WTC11 (cell line): ENCODE results near the gene CTDSPL.

Source experiments
- HMGXB4 ChIP-seq: sonication (generic); formaldehyde crosslinking; IDR thresholded peaks from 2 replicates; pipeline ENCODE4 v1.8.1; 2023; ENCODE audit warnings: mild to moderate bottlenecking, moderate library complexity, missing genetic modification reagents
- NR2C2 ChIP-seq: sonication (generic); formaldehyde crosslinking; IDR thresholded peaks from 2 replicates; pipeline ENCODE4 v1.8.0; 2022; ENCODE audit warnings: mild to moderate bottlenecking, missing genetic modification reagents
- SMAD4 ChIP-seq: sonication (generic); formaldehyde crosslinking; IDR thresholded peaks from 2 replicates; pipeline ENCODE4 v1.8.0; 2022; ENCODE audit warnings: mild to moderate bottlenecking, missing genetic modification reagents
- ZNF317 ChIP-seq: sonication (generic); formaldehyde crosslinking; IDR thresholded peaks from 2 replicates; pipeline ENCODE4 v1.8.1; 2023; ENCODE audit warnings: low read depth, mild to moderate bottlenecking, moderate library complexity, missing genetic modification reagents, borderline replicate concordance
- TF ChIP-seq, protein P1 (sequence below): fragments of 200-600 bp; IDR thresholded peaks from 2 replicates; pipeline ENCODE4 v1.8.0; 2022; ENCODE audit warnings: antibody characterized with exemption
- TF ChIP-seq, protein P2 (sequence below): sonication (generic); formaldehyde crosslinking; IDR thresholded peaks from 2 replicates; pipeline ENCODE4 v1.8.1; 2023; ENCODE audit warnings: mild to moderate bottlenecking, missing genetic modification reagents
- TF ChIP-seq, protein P3 (sequence below): sonication (generic); formaldehyde crosslinking; IDR thresholded peaks from 2 replicates; pipeline ENCODE4 v1.8.0; 2022; ENCODE audit warnings: mild to moderate bottlenecking, missing genetic modification reagents

DNA sequence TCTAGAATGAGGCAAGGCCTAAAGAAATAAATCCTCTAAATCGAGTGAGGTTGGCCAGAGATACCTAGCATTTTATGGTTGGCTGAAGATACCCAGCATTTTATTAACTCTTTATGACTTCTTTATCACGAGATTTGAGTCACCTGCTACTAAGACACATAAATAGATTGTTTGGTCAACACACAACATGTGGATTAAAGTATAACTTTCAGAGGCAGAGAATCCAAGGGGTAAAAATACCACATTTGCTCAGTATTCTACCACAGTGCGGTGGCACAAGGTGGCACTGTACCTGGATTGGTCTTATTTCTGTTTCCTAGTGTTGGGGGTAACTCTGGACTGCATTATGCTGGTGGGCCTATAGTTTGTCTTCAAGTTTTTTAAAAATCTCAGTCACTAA lies 102.0 kb downstream of the CTDSPL start:
- TF ChIP-seq, protein P1, sequence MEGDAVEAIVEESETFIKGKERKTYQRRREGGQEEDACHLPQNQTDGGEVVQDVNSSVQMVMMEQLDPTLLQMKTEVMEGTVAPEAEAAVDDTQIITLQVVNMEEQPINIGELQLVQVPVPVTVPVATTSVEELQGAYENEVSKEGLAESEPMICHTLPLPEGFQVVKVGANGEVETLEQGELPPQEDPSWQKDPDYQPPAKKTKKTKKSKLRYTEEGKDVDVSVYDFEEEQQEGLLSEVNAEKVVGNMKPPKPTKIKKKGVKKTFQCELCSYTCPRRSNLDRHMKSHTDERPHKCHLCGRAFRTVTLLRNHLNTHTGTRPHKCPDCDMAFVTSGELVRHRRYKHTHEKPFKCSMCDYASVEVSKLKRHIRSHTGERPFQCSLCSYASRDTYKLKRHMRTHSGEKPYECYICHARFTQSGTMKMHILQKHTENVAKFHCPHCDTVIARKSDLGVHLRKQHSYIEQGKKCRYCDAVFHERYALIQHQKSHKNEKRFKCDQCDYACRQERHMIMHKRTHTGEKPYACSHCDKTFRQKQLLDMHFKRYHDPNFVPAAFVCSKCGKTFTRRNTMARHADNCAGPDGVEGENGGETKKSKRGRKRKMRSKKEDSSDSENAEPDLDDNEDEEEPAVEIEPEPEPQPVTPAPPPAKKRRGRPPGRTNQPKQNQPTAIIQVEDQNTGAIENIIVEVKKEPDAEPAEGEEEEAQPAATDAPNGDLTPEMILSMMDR: no peak
- TF ChIP-seq HMGXB4 (CRISPR knock-in tag): no peak
- TF ChIP-seq, protein P2, sequence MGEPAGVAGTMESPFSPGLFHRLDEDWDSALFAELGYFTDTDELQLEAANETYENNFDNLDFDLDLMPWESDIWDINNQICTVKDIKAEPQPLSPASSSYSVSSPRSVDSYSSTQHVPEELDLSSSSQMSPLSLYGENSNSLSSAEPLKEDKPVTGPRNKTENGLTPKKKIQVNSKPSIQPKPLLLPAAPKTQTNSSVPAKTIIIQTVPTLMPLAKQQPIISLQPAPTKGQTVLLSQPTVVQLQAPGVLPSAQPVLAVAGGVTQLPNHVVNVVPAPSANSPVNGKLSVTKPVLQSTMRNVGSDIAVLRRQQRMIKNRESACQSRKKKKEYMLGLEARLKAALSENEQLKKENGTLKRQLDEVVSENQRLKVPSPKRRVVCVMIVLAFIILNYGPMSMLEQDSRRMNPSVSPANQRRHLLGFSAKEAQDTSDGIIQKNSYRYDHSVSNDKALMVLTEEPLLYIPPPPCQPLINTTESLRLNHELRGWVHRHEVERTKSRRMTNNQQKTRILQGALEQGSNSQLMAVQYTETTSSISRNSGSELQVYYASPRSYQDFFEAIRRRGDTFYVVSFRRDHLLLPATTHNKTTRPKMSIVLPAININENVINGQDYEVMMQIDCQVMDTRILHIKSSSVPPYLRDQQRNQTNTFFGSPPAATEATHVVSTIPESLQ: no peak
- TF ChIP-seq SMAD4: no peak
- TF ChIP-seq, protein P3, sequence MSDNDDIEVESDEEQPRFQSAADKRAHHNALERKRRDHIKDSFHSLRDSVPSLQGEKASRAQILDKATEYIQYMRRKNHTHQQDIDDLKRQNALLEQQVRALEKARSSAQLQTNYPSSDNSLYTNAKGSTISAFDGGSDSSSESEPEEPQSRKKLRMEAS (CRISPR knock-in tag): no peak
- TF ChIP-seq NR2C2: no peak
- TF ChIP-seq ZNF317 (CRISPR knock-in tag): no peak
